Gastroesophageal sphincter (tissue), 4 donors: ENCODE results near the gene B3GALT2. TPM values are rescaled to one million over a fixed set of nuclear protein-coding genes. Genes with fewer than 3 reads are reported as not detected.
A peak's percentile ranks its signal among the peaks of the same experiment; 100 is the strongest.
"Not testable (repeated sequence)": the region's sequence is repeated elsewhere in the genome, so short reads cannot be mapped to it uniquely, and the experiment has no call there.

Experiments
- ATAC-seq: fragments of 150-250 bp; one replicate; pipeline ENCODE4 v1.9.1; 2016; ENCODE audit warnings: mild to moderate bottlenecking, moderate library complexity
- H3K27ac ChIP-seq, 4 donors: fragments of 200-600 bp; sonication (generic) in 3 of 4; 1 replicate in 3 of 4; 2 replicates in 1 of 4; pipeline ENCODE4 v1.5.1; 2016 to 2019
- H3K27me3 ChIP-seq: fragments of 200-600 bp; sonication (generic); one replicate; pipeline ENCODE4 v1.5.1; 2019
- H3K36me3 ChIP-seq, 2 donors: fragments of 200-600 bp; sonication (generic); one replicate each; pipeline ENCODE4 v1.5.1; 2019; ENCODE audit warnings: control low read depth in 1 of 2
- H3K4me1 ChIP-seq, 3 donors: fragments of 200-600 bp; sonication (generic); 1 replicate in 2 of 3; 2 replicates in 1 of 3; pipeline ENCODE4 v1.5.1; 2016 to 2019; ENCODE audit warnings: control low read depth in 2 of 3
- H3K4me3 ChIP-seq, 2 donors: fragments of 200-600 bp; sonication (generic); one replicate each; pipeline ENCODE4 v1.5.1; 2019; ENCODE audit warnings: mild to moderate bottlenecking in 1 of 2, moderate library complexity in 1 of 2
- H3K9me3 ChIP-seq, 3 donors: fragments of 200-600 bp; sonication (generic); one replicate each; pipeline ENCODE4 v1.5.1; 2017 to 2019; ENCODE audit warnings: control low read depth in 2 of 3
- EP300 ChIP-seq: sonication (generic); formaldehyde crosslinking; IDR thresholded peaks from one replicate; pipeline ENCODE4 v1.6.1; 2017; ENCODE audit warnings: antibody characterized with exemption, mild to moderate bottlenecking
- POLR2A ChIP-seq, 2 donors: fragments of 450-650 bp; IDR thresholded peaks; one replicate each; pipeline ENCODE4 v1.6.1; 2017; ENCODE audit warnings: antibody characterized with exemption in 2 of 2, mild to moderate bottlenecking in 2 of 2, moderate library complexity in 1 of 2
- POLR2AphosphoS5 ChIP-seq: sonication (generic); formaldehyde crosslinking; IDR thresholded peaks from one replicate; pipeline ENCODE4 v1.6.1; 2017; ENCODE audit warnings: antibody characterized with exemption
- WGBS, 2 donors: methylation state at CpG; one replicate each; pipeline ENCODE4 v1.1.5; 2018; ENCODE audit warnings: low coverage in 1 of 2; 5-methylcytosine and 5-hydroxymethylcytosine counted together
- total RNA-seq, 4 donors: library from RNA; depleted of rRNA; stranded (reverse); fragments of >200 nt; gene quantifications; one replicate each; pipeline ENCODE4 v1.1.0, GENCODE V29; 2016
- TF ChIP-seq, protein P1 (sequence below), 4 experiments: fragments of 200-600 bp in 2 of 4; fragments of 450-650 bp in 2 of 4; sonication (generic) in 1 of 4; IDR thresholded peaks; one replicate each; pipeline ENCODE4 v1.5.1; 2017 to 2019; ENCODE audit warnings: antibody characterized with exemption in 4 of 4, mild to moderate bottlenecking in 2 of 4, moderate library complexity in 2 of 4

B3GALT2 gene, protein sequence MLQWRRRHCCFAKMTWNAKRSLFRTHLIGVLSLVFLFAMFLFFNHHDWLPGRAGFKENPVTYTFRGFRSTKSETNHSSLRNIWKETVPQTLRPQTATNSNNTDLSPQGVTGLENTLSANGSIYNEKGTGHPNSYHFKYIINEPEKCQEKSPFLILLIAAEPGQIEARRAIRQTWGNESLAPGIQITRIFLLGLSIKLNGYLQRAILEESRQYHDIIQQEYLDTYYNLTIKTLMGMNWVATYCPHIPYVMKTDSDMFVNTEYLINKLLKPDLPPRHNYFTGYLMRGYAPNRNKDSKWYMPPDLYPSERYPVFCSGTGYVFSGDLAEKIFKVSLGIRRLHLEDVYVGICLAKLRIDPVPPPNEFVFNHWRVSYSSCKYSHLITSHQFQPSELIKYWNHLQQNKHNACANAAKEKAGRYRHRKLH
- 1 to 10 TPM; 1.2 to 5.3 (median 4.2) TPM for total RNA-seq

- ATAC-seq = no peak
- Histone ChIP-seq H3K36me3 (no peaks in the 10 kb centered on the region), H3K27ac (peak within 1 kb of the TSS; percentile 4 to 60 (median 28)), H3K4me1 (peaks cover 13 to 99% (median 14%) of the 10 kb centered on the region in 3 donors), H3K4me3 (peak within 1 kb of the TSS; percentile 39 to 42), H3K27me3 (no peaks in the 10 kb centered on the region), H3K9me3 (no peaks in the 10 kb centered on the region)
- 10 to 17% methylated on average over 13 of the region's 13 CpGs for WGBS, 2 donors
- TF ChIP-seq POLR2AphosphoS5 (no peak), POLR2A (IDR thresholded peaks at IDR 0.05) (no peak), EP300 (no peak)
- TF ChIP-seq, protein P1, sequence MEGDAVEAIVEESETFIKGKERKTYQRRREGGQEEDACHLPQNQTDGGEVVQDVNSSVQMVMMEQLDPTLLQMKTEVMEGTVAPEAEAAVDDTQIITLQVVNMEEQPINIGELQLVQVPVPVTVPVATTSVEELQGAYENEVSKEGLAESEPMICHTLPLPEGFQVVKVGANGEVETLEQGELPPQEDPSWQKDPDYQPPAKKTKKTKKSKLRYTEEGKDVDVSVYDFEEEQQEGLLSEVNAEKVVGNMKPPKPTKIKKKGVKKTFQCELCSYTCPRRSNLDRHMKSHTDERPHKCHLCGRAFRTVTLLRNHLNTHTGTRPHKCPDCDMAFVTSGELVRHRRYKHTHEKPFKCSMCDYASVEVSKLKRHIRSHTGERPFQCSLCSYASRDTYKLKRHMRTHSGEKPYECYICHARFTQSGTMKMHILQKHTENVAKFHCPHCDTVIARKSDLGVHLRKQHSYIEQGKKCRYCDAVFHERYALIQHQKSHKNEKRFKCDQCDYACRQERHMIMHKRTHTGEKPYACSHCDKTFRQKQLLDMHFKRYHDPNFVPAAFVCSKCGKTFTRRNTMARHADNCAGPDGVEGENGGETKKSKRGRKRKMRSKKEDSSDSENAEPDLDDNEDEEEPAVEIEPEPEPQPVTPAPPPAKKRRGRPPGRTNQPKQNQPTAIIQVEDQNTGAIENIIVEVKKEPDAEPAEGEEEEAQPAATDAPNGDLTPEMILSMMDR (IDR thresholded peaks at IDR 0.05) = no peak
These were observed at the start of gene B3GALT2 for GRCh38 chr1:193185901-193186731. B3GALT2 (minus strand) TSS chr1:193186613; CDS start chr1:193181562, 5,051 bp downstream.

DNA sequence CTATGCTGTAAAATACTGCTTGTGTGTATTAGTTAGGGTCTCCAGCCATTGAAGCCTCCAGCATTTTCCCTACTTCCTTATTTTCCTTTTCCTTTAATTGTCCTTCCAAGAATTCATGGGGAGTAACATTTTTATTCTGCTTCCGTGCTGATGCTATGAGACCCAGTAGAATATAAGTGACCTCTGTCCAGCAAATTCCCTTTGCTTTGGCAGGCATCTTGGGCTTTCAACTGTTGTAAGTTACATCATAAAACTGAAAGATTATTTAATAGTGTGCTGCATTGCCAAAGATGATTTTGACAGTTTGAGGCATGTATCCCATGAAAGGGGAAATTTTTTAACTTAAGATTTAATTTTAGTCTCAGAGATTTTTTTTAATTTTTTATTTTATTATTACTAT, 48.1 kb upstream of the B3GALT2 start:
- Histone ChIP-seq H3K27ac (no peak overlapping the region), H3K36me3 (peaks cover 0 to 34% of the 10 kb centered on the region in 2 donors), H3K9me3 (no peaks in the 10 kb centered on the region), H3K27me3 (no peaks in the 10 kb centered on the region), H3K4me1 (no peaks in the 10 kb centered on the region), H3K4me3 (no peak overlapping the region)
- TF ChIP-seq, protein P1 (IDR thresholded peaks at IDR 0.05) = no peak
- TF ChIP-seq EP300 = no peak
- no peak for TF ChIP-seq POLR2AphosphoS5
- no peak for TF ChIP-seq POLR2A (IDR thresholded peaks at IDR 0.05)
- no peak for ATAC-seq
- WGBS, 2 donors = 46 to 57% methylated on average over 1 of the region's 1 CpG

- H3K9me3 ChIP-seq, ATAC-seq, H3K27ac ChIP-seq, H3K4me1 ChIP-seq, H3K27me3 ChIP-seq, H3K4me3 ChIP-seq: not testable (repeated sequence)
- H3K36me3 ChIP-seq = peaks cover 0 to 15% of the 10 kb centered on the region in 2 donors
These were observed 44.7 kb upstream of the B3GALT2 start for GRCh38 chr1:193231146-193231545.

GRCh38 chr1:193229136-193229535, 42.7 kb upstream of the B3GALT2 start:
- Histone ChIP-seq H3K4me1 (no peaks in the 10 kb centered on the region), H3K36me3 (peaks cover 0 to 13% of the 10 kb centered on the region in 2 donors), H3K27ac (no peak overlapping the region), H3K9me3 (no peaks in the 10 kb centered on the region), H3K4me3 (no peak overlapping the region), H3K27me3 (no peaks in the 10 kb centered on the region)
- whole genome bisulfite sequencing, 2 donors = 58 to 86% methylated on average over 2 to 3 of the region's 3 CpGs
- no peak for TF ChIP-seq POLR2AphosphoS5
- TF ChIP-seq, protein P1 (IDR thresholded peaks at IDR 0.05) = no peak
- no peak for ATAC-seq

- WGBS, 2 donors = 39 to 49% methylated on average over 4 to 8 of the region's 8 CpGs
- ATAC-seq = no peak
- H3K9me3 ChIP-seq = no peaks in the 10 kb centered on the region
These were observed 35.7 kb upstream of the B3GALT2 start for GRCh38 chr1:193222056-193222615.

More at GRCh38 chr1:193222056-193222615, 35.7 kb upstream of the B3GALT2 start:
- Histone ChIP-seq H3K27ac (peak overlapping the region in 1 of 4 donors; percentile 37), H3K36me3 (peaks cover 0 to 19% of the 10 kb centered on the region in 2 donors), H3K4me1 (peaks cover 3 to 19% (median 3%) of the 10 kb centered on the region in 3 donors), H3K4me3 (no peak overlapping the region), H3K27me3 (no peaks in the 10 kb centered on the region)
- TF ChIP-seq, protein P1 (IDR thresholded peaks at IDR 0.05) = no peak
- TF ChIP-seq EP300 = no peak
